ENCODE data around the gene PAX2. TPM values are rescaled to one million over a fixed set of nuclear protein-coding genes. Genes with fewer than 3 reads are reported as not detected.

Gene PAX2
- total RNA-seq, 1 donor from 2014 or later = not detected

DNA sequence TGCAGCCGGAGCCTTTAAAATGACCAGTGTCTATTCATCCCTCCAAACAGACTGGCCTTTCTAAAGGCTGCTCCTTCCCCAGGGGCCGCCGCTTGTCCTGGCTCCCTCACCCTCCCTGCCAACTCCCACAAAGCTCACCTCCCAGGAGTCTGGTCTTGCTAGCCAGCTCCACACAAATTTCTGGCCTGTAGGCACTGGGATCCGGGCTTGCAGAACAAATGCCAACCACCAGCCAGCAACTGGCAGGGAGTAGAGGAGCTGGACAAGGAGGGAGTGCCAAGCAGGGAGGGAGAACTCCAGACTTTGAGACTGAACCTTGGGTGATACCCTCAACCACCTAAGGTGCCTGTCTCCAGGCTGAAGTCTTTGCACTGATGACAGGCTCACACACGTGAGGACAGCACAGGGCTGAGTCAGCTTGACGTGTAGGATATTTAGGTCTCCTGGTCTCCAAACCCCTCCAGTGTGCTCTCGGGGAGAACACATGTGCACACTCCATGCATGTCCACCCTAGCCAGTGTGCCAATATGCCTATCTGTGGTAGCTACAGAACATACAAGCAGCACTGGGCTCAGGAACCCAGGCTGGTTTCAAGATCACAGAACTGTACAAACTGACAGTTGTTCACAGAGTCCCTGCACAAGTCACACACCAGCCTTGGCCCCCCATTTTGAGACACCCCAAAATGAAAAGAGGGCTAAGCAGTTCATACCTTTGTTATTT lies 6.0 kb downstream of the PAX2 start:
- DNase-seq (ENCODE audit: low read depth in 2 of 2) = no peak

- DNase-seq (ENCODE audit: low read depth in 2 of 2) = no peak
Measured at GRCh38 chr10:100755821-100756220, 10.4 kb downstream of the PAX2 start.

GRCh38 chr10:100759331-100759730 lies 13.9 kb downstream of the PAX2 start:
- no peak for DNase-seq (ENCODE audit: low read depth in 2 of 2)

DNA sequence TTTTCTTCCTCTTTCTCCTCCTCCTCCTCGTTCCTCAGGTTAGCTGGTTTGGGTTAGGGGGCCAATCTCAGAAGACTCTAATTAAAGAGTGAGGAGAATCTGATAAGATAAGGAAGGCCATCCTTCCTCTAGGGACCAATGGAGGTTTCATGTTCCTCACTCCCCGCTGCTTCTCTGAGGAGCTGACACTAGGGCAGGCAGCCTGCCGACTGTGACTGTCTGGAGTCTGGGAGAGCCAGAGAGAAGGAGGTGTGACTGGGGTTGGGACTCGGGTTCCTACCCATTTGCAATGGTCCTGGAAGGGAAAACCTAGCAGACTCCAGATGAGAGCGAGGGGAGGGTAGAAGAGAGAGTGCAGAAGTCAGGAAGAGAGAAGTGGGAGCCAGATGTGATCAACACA lies 15.3 kb downstream of the PAX2 start:
- DNase-seq (ENCODE audit: low read depth in 2 of 2) = no peak

GRCh38 chr10:100761191-100761590 lies 15.8 kb downstream of the PAX2 start:
- no peak for DNase-seq (ENCODE audit: low read depth in 2 of 2)

DNA sequence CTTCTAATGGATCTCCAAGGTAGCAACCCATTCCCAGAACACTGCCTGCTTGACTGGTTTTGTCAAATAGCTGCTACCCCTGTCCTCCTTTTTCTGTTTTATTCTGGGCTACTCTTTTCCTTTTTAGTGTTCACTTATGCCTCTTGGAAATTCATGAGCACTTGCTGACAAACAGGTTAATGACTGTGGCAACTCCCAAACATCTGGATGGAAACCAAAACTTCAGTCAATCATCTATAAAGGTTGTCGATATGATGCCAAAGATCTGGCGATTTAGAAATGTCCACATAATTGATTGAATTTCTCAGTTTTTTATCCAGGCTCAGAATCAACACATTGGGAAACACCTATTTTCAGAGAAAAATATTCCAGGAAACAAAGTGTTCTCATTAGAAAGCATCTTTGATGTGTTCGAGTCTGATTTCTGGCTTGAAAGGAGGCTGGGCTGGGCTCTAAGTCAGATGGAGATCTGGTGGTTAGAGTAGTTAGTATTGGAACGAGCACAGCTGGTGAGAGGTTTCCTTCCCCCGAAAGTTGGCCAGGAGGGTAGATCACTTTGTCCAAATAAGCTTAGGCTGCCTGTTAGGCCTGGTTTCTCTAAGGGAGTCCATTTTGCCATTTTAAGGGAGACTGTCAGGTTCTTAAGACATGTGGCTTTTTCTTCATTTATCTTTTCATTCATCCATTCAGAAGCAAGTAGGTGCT lies 17.8 kb downstream of the PAX2 start:
- DNase-seq (ENCODE audit: low read depth in 2 of 2) = no peak

DNA sequence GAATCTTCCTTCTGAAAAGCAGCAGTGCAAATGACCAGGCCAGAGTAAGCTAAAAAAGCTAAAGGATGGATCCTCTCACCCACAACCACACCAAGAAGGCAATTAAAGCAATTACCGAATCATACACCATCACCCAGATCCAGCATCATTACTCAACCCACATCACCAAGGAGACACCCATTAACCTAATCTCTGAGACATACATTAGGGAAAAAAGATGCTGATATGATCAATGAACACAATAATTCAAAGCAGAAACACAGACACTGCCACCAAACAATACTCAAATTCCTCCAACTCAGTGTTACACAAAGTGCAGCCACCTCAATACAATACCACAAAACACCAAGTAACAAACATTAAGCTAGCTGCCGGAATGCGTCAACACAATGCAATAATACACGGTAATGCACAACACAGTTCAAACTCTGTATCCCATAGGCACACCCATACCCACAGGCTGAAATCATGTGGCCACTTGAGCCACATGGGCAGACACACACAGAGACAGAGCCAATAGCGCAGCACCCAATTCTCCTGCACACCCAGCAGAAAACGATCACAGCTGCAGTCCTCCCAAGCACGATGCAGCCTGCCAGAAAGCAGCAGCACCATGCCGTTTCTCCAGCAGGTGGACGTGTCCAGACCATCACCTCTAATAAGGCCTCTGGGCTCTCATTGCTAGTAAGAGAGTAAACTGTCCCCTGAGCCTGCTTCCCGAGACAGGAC lies 21.5 kb downstream of the PAX2 start:
- DNase-seq (ENCODE audit: low read depth in 2 of 2) = no peak

DNA sequence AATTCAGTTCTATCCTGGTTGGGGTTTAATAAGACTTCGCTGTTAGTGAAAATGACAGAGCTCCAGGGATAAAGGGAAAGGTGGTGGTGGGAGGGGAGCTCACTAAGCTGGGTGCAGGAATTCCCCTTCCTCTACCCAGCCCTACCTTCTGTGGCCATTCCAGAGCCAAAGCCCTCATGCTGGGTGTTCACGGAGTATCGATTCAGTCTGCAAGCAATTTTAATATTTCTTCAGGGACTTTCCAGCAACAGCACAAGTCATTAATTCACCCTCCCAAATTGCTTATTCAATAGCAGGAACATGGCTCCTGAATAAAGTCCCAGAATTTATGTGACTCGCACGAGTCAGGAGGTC lies 22.0 kb downstream of the PAX2 start:
- no peak for DNase-seq (ENCODE audit: low read depth in 2 of 2)

- DNase-seq (ENCODE audit: low read depth in 2 of 2) = no peak
Measured at GRCh38 chr10:100769481-100769880, 24.1 kb downstream of the PAX2 start.

DNA sequence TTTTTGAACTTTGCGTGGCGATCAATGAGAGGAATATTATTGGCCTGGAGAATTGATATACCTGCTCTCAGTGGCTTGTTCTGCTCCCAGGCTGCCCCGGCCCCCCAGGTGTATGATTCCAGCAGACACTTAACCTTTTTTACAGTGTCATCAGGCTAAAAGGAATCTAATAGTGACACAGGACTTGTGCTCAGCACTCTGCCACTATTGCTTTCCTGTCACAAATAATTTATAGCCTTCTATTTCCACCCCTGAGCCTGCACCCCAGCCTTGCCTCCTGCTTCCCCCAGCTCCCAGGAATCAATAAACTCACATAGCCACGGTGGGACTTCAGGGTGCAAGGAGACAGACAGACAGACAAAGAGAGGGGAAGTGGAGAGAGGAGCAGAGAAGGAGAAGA lies 28.3 kb downstream of the PAX2 start:
- no peak for DNase-seq (ENCODE audit: low read depth in 2 of 2)

- no peak for DNase-seq (ENCODE audit: low read depth in 2 of 2)
Measured at GRCh38 chr10:100774223-100774622, 28.8 kb downstream of the PAX2 start.

- no peak for DNase-seq (ENCODE audit: low read depth in 2 of 2)
Measured at GRCh38 chr10:100774876-100775275, 29.5 kb downstream of the PAX2 start.

DNA sequence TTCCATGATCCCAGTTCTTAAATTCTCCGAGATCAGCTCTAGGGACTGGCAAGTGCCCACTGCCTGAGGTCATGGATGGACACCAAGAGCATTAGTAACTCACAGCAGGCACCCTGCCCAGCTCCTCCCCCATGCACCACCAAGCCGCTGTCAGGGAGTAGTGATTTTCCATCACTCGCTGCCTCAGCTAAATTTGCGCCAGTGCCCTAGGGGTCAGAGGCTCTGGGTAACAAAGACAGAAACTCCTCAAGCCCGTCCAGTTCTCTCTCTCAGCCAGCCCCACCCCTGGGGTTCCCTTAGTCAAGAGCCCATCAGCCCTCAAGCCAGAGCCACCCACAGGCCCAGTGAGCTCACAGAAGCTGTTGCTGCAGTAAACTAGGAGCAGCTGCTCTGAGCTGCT lies 30.0 kb downstream of the PAX2 start:
- DNase-seq (ENCODE audit: low read depth in 2 of 2) = no peak

- no peak for DNase-seq (ENCODE audit: low read depth in 2 of 2)
Measured at GRCh38 chr10:100775871-100776270, 30.5 kb downstream of the PAX2 start.

DNA sequence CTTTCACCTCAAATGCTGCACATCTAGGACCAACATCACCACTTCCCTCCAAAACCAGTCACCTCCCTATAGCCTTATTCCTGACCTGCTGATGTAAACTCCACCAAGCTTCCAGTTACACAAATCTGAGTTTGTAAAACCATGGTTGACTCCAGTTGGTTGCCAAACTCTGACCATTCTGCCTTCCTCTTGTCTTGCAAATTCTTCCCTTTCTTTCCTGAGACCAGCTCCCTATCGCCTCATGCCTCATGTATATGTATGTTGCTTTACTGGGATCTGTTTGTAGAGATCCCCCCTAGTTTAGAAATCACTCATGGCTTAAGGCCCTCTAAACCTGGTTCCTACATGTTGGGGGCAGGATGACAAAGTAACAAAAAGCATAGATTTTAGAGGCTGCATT lies 31.3 kb downstream of the PAX2 start:
- DNase-seq (ENCODE audit: low read depth in 2 of 2) = no peak

DNA sequence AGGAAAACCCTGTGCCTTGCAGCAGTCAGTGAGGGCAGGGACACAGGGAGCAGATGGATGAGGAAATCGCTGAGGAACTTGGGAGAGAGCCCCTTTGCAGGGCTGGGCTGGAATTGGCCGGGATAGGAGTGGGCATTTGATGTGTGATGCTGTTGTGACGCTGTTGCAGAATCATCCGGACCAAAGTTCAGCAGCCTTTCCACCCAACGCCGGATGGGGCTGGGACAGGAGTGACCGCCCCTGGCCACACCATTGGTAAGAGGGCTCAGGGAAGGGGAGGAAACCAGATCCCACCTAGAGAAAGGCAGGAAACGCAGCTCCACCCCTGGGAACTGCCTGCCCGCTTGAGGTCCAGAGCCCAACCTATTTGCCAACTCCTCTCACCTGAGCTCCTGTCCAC lies 33.9 kb downstream of the PAX2 start:
- no peak for DNase-seq (ENCODE audit: low read depth in 2 of 2)

DNA sequence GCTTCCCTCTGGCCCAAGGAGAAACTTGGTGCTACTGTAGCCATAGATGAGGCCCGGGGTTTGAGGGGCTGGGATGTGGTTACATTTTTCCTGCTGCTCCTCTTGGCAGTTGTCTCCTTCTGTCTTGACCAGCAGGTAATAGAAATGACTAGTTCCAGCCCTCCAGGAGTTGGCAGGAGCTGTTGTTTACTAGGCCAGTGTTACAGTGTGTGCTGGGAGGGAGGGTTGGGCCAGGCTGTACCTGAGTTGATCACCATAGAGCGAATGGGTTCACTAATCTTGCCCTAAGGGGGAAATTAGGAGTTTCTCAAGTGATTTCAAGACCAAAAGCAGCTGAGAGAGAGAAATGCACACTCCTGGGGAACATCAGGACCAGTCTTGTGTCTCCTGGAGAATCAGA lies 34.9 kb downstream of the PAX2 start:
- DNase-seq (ENCODE audit: low read depth in 2 of 2) = no peak

DNA sequence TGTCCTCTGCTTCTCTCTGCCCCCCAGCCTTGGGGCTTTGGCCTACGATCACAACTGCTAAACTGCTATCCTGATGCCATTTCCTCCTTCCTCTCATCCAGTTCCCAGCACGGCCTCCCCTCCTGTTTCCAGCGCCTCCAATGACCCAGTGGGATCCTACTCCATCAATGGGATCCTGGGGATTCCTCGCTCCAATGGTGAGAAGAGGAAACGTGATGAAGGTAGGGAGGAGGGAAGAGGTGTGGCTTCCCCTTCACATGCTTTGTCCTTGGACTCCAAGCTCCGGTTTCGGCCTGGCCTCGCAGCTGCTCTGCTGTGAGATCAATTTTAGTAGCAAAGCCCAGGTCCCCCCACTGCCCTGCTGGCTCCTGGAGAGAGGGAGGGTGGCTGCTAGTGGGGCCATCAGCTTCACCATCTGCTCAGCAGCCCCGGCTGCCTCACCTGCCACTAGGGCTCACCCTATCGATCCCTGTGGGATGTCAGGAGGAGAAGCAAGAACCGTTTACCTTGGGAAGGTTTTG lies 35.8 kb downstream of the PAX2 start:
- no peak for DNase-seq (ENCODE audit: low read depth in 2 of 2)

GRCh38 chr10:100782461-100783244 lies 37.3 kb downstream of the PAX2 start:
- DNase-seq (ENCODE audit: low read depth in 2 of 2) = no peak

- DNase-seq (ENCODE audit: low read depth in 2 of 2) = no peak
Measured at GRCh38 chr10:100784126-100784525, 38.7 kb downstream of the PAX2 start.

GRCh38 chr10:100786591-100786990 lies 41.2 kb downstream of the PAX2 start:
- DNase-seq (ENCODE audit: low read depth in 2 of 2) = no peak
